Adipocyte (in vitro differentiated cells): ENCODE data around the gene VAV3.

Experiments used
- DNase-seq: peaks from one replicate; pipeline ENCODE4 v3.0.0-alpha.2; 2015; ENCODE audit warnings: low read depth
- H3K27me3 ChIP-seq: replicated peaks from 2 replicates; pipeline ENCODE4 v1.7.0; 2013; ENCODE audit warnings: mild to moderate bottlenecking, low read length, moderate library complexity; ENCODE audit not compliant: control insufficient read depth, insufficient read depth
- H3K36me3 ChIP-seq: 2 replicates; pipeline ENCODE4 v1.7.0; 2013; ENCODE audit warnings: low read length, mild to moderate bottlenecking, moderate library complexity; ENCODE audit not compliant: control insufficient read depth, insufficient read depth, severe bottlenecking
- H3K4me1 ChIP-seq: 2 replicates; pipeline ENCODE4 v1.7.0; 2013; ENCODE audit warnings: mild to moderate bottlenecking, low read length, moderate library complexity; ENCODE audit not compliant: control insufficient read depth, insufficient read depth
- H3K4me3 ChIP-seq: 2 replicates; pipeline ENCODE4 v1.7.0; 2013; ENCODE audit warnings: mild to moderate bottlenecking, low read length, moderate library complexity
- H3K9ac ChIP-seq: 2 replicates; pipeline ENCODE4 v1.7.0; 2013; ENCODE audit warnings: mild to moderate bottlenecking, low read length, moderate library complexity
- H3K9me3 ChIP-seq: 2 replicates; pipeline ENCODE4 v1.7.0; 2013; ENCODE audit warnings: mild to moderate bottlenecking, low read length, moderate library complexity; ENCODE audit not compliant: control insufficient read depth

Gene VAV3

GRCh38 chr1:107949467-107950253, 15.3 kb downstream of the VAV3 start:
- DNase-seq = no peak

GRCh38 chr1:107946794-107947193, 18.2 kb downstream of the VAV3 start:
- Histone ChIP-seq H3K4me3 (no peak overlapping the region), H3K9ac (no peak overlapping the region), H3K36me3 (no peaks in the 10 kb centered on the region), H3K9me3 (no peaks in the 10 kb centered on the region), H3K4me1 (no peaks in the 10 kb centered on the region), H3K27me3 (no peaks in the 10 kb centered on the region)
- DNase-seq = no peak

More at GRCh38 chr1:107949467-107950253, 15.3 kb downstream of the VAV3 start:
- no peak overlapping the region for H3K4me3 ChIP-seq
- no peaks in the 10 kb centered on the region for H3K27me3 ChIP-seq
- H3K9me3 ChIP-seq = no peaks in the 10 kb centered on the region
- no peaks in the 10 kb centered on the region for H3K36me3 ChIP-seq
- H3K4me1 ChIP-seq = peaks cover 7% of the 10 kb centered on the region
- no peak overlapping the region for H3K9ac ChIP-seq

GRCh38 chr1:107943694-107944093, 21.3 kb downstream of the VAV3 start:
- Histone ChIP-seq H3K27me3 (no peaks in the 10 kb centered on the region), H3K36me3 (no peaks in the 10 kb centered on the region), H3K4me3 (no peak overlapping the region), H3K9ac (no peak overlapping the region), H3K4me1 (peaks cover 12% of the 10 kb centered on the region), H3K9me3 (no peaks in the 10 kb centered on the region)
- no peak for DNase-seq

GRCh38 chr1:107942814-107943213, 22.2 kb downstream of the VAV3 start:
- Histone ChIP-seq H3K36me3 (no peaks in the 10 kb centered on the region), H3K27me3 (no peaks in the 10 kb centered on the region), H3K4me1 (peaks cover 12% of the 10 kb centered on the region), H3K9me3 (no peaks in the 10 kb centered on the region), H3K4me3 (no peak overlapping the region), H3K9ac (no peak overlapping the region)
- no peak for DNase-seq

GRCh38 chr1:107941531-107941930, 23.4 kb downstream of the VAV3 start:
- Histone ChIP-seq H3K27me3 (no peaks in the 10 kb centered on the region), H3K9ac (no peak overlapping the region)
- DNase-seq = no peak

GRCh38 chr1:107941123-107941522, 23.9 kb downstream of the VAV3 start:
- peak; percentile 24 for DNase-seq
- H3K9me3 ChIP-seq = no peaks in the 10 kb centered on the region
- no peaks in the 10 kb centered on the region for H3K36me3 ChIP-seq
- H3K9ac ChIP-seq = no peak overlapping the region
- no peaks in the 10 kb centered on the region for H3K27me3 ChIP-seq
- H3K4me1 ChIP-seq = peaks cover 25% of the 10 kb centered on the region
- H3K4me3 ChIP-seq = no peak overlapping the region

More at GRCh38 chr1:107941531-107941930, 23.4 kb downstream of the VAV3 start:
- no peak overlapping the region for H3K4me3 ChIP-seq
- no peaks in the 10 kb centered on the region for H3K36me3 ChIP-seq
- peaks cover 22% of the 10 kb centered on the region for H3K4me1 ChIP-seq
- no peaks in the 10 kb centered on the region for H3K9me3 ChIP-seq

- Histone ChIP-seq H3K36me3 (no peaks in the 10 kb centered on the region), H3K9ac (no peak overlapping the region), H3K9me3 (no peaks in the 10 kb centered on the region), H3K4me1 (peaks cover 29% of the 10 kb centered on the region), H3K27me3 (no peaks in the 10 kb centered on the region), H3K4me3 (no peak overlapping the region)
- DNase-seq = no peak
Observed at GRCh38 chr1:107940701-107941100, 24.3 kb downstream of the VAV3 start.

GRCh38 chr1:107940017-107940577, 24.9 kb downstream of the VAV3 start:
- DNase-seq = no peak
- no peaks in the 10 kb centered on the region for H3K27me3 ChIP-seq
- H3K36me3 ChIP-seq = no peaks in the 10 kb centered on the region
- H3K4me3 ChIP-seq = no peak overlapping the region
- H3K9ac ChIP-seq = no peak overlapping the region
- no peaks in the 10 kb centered on the region for H3K9me3 ChIP-seq
- H3K4me1 ChIP-seq = peaks cover 35% of the 10 kb centered on the region

GRCh38 chr1:107939256-107939655, 25.7 kb downstream of the VAV3 start:
- no peak overlapping the region for H3K4me3 ChIP-seq
- no peaks in the 10 kb centered on the region for H3K9me3 ChIP-seq
- no peaks in the 10 kb centered on the region for H3K36me3 ChIP-seq
- H3K4me1 ChIP-seq = peaks cover 43% of the 10 kb centered on the region
- H3K9ac ChIP-seq = no peak overlapping the region
- no peaks in the 10 kb centered on the region for H3K27me3 ChIP-seq
- no peak for DNase-seq

GRCh38 chr1:107936498-107937481, 28.2 kb downstream of the VAV3 start:
- peak overlapping the region; percentile 49 for H3K4me3 ChIP-seq
- no peaks in the 10 kb centered on the region for H3K9me3 ChIP-seq
- peak; percentile 91 for DNase-seq
- H3K4me1 ChIP-seq = peaks cover 45% of the 10 kb centered on the region
- no peaks in the 10 kb centered on the region for H3K27me3 ChIP-seq
- no peak overlapping the region for H3K9ac ChIP-seq
- H3K36me3 ChIP-seq = no peaks in the 10 kb centered on the region
